Stimulated activated CD4-positive, alpha-beta T cell treated with anti-CD3 and anti-CD28 coated beads, TNF-alpha, amount 100 ng/mL, for 48 hours (primary cell): ENCODE results near the gene SIGLEC10.
"Not testable (repeated sequence)": the region's sequence is repeated elsewhere in the genome, so short reads cannot be mapped to it uniquely, and the experiment has no call there.

Experiments used
- DNase-seq, 3 donors: peaks; one replicate each; pipeline ENCODE4 v3.0.0-alpha.2; 2020; ENCODE audit warnings: low read depth in 3 of 3

SIGLEC10 gene

GRCh38 chr19:51439021-51439465 lies 21.6 kb upstream of the SIGLEC10 start:
- peak in 1 of 3 donors; percentile 29 for DNase-seq

GRCh38 chr19:51434456-51434855 lies 17.0 kb upstream of the SIGLEC10 start:
- DNase-seq: no peak

- DNase-seq: no peak
Measured at GRCh38 chr19:51433043-51433442, 15.6 kb upstream of the SIGLEC10 start.

GRCh38 chr19:51431124-51431523 lies 13.7 kb upstream of the SIGLEC10 start:
- no peak for DNase-seq

GRCh38 chr19:51430221-51430620 lies 12.8 kb upstream of the SIGLEC10 start:
- DNase-seq: no peak

- no peak for DNase-seq
Measured at GRCh38 chr19:51427201-51427600, 9.8 kb upstream of the SIGLEC10 start.

GRCh38 chr19:51422053-51422448 lies 4.6 kb upstream of the SIGLEC10 start:
- peak; percentile 73 to 92 (median 92) for DNase-seq

GRCh38 chr19:51421229-51422052 lies 4.0 kb upstream of the SIGLEC10 start:
- no peak for DNase-seq

GRCh38 chr19:51420511-51420910 lies 3.1 kb upstream of the SIGLEC10 start:
- not testable (repeated sequence) for DNase-seq

- no peak for DNase-seq
Measured at GRCh38 chr19:51418707-51419106, 1.3 kb upstream of the SIGLEC10 start.

GRCh38 chr19:51417810-51418157 lies 342 bp upstream of the SIGLEC10 start:
- no peak for DNase-seq

- not testable (repeated sequence) for DNase-seq
Measured at GRCh38 chr19:51416422-51416821, 1.0 kb downstream of the SIGLEC10 start.

GRCh38 chr19:51415187-51415586 lies 2.3 kb downstream of the SIGLEC10 start:
- no peak for DNase-seq

GRCh38 chr19:51410950-51411748 lies 6.3 kb downstream of the SIGLEC10 start:
- DNase-seq: no peak

GRCh38 chr19:51407511-51408131 lies 9.8 kb downstream of the SIGLEC10 start:
- no peak for DNase-seq

- no peak for DNase-seq
Measured at GRCh38 chr19:51402117-51402516, 15.3 kb downstream of the SIGLEC10 start.

GRCh38 chr19:51399936-51400335 lies 17.5 kb downstream of the SIGLEC10 start:
- not testable (repeated sequence) for DNase-seq

- DNase-seq: no peak
Measured at GRCh38 chr19:51399231-51399630, 18.2 kb downstream of the SIGLEC10 start.

GRCh38 chr19:51398096-51398704 lies 19.2 kb downstream of the SIGLEC10 start:
- DNase-seq: no peak

- not testable (repeated sequence) for DNase-seq
Measured at GRCh38 chr19:51397453-51397852, 20.0 kb downstream of the SIGLEC10 start.

GRCh38 chr19:51396175-51396574 lies 21.3 kb downstream of the SIGLEC10 start:
- no peak for DNase-seq
